OCI-M2 (cell line): ENCODE data around the gene MADCAM1.
"Not testable (repeated sequence)": the region's sequence is repeated elsewhere in the genome, so short reads cannot be mapped to it uniquely, and the experiment has no call there.

Experiments
- DNase-seq: peaks from one replicate; lab custom pipeline; 2025; ENCODE audit not compliant: unreplicated experiment; lab: John Stamatoyannopoulos, UW

Gene MADCAM1

GRCh38 chr19:496112-496665, at the start of gene MADCAM1:
MADCAM1 (plus strand) TSS chr19:496486; CDS start chr19:496500, 14 bp downstream.
- DNase-seq: no peak

DNA sequence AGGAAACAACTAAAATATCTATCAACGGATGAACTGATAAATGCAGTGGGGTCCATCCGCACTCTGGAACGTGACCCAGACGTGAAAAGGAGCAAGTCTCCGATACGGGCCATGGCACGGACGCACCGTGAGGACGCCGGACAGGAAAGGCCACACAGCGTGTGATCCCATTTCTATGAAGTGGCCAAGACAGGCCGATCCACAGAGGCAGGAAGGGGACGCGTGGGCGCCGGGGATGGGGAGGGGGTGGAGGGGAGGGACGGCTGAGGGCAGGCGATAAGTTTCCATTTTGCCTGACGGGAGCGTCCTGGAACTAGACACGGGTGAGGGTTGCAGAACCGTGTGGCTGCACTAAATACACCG, 49.2 kb upstream of the MADCAM1 start:
- DNase-seq: no peak

DNA sequence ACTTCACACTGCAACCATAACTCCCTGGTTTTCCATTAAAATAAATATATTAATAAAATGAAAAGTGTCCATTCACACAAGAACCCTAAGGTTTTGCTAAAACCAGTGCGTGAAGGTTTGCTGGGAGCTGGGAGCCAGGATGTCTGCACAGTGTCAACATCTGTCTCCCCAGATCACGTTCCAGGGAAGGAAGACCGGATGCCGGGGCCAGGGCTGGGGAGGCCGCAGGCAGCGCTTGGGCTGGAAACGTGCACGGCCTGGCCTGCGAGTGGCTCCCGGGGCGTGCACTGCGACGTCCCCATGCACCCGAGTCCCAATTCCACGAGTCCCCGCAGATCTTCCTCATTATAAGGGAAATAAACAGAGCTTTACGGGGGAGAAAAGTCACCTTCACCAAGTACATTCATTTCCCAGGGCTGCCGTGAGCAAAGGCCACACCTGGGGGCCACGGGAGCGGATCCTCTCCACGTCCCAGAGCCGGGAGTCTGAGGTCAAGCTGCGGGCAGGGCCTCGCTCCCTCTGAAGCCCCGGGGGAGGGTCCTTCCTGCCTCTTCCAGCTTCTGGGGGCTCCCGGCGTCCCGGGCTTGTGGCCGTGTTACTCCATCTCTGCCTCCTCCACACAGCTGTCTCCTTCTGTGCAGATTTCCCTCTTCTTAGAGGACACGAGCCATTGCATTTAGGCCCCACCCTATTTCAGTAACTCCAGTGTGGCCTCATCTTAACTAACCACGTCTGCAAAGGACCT, 48.3 kb upstream of the MADCAM1 start:
- DNase-seq: no peak

DNA sequence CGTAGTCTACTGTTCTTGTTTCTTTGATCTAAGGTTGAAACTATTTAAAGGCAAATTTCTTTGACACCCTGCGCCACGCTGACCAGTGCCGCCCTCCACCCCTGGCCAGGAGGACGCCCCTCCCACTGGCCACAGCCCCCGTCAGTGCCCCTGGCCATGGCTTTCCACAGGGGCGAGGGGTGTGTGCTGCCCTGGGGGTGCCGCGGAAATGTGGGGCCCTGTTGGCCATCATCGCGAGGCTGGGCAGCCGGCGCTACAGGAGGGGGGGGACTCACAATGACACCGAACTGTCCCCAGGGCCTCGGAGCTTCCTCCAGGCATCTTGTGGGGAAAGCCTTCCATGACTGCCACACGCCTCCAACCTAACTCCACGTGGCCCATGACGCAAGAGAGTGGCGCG, 46.4 kb upstream of the MADCAM1 start:
- no peak for DNase-seq

- DNase-seq: not testable (repeated sequence)
Measured at GRCh38 chr19:450912-451481, 45.3 kb upstream of the MADCAM1 start.

- DNase-seq: no peak
Measured at GRCh38 chr19:452829-453228, 43.5 kb upstream of the MADCAM1 start.

DNA sequence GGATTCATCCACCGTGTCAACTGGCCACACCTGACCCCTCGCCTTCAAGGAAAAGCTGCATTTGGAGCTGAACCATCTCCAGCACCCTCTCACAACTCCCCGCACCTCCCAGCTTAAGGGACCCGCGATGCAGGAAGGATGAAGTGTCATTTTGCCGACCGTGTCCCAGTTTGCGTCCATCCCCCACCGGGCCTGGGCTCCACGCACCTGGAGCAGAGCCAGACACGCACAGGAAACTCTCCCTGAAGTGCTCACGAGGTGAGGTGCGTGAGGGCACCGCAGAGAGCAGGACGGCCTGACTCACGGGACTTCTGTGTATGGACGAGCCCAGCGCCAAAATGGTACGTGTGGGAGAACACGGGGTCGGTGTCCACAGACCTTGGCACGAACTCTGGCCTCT, 42.7 kb upstream of the MADCAM1 start:
- DNase-seq: no peak

- no peak for DNase-seq
Measured at GRCh38 chr19:455031-455705, 41.1 kb upstream of the MADCAM1 start.

DNA sequence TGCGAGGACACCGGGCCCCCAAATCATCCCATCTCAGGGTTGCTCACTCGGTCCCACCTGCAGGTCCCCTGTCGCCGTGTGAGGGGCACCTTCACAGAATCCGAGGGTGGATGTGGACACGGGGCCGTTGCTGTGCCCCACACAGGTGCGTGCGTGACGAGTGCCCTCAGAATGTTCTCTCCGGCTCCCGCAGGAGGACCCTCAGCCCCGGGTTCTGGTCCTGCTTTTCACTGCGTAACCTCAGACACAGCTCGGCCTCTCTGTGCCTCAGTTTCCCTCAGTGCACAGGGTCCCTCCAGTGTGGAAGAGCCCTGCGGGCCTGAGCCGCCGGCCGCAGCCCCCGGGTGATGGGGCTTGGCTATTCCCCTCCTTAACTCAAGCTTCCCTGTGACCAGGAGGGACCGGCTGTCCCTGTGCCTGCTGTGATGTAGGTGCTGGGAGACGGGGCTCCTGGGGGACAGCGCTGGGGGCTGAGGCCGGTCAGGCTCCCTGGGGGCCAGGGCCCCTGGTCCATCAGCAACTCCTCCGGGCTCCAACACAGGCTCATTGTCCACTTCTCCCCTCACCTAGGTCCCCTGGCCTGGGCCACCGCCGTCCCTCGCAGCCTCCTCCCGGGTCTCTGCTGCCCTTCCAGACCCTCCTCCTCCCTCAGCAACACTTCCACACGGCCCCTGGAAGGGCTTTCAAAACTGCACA, 40.3 kb upstream of the MADCAM1 start:
- DNase-seq: no peak

DNA sequence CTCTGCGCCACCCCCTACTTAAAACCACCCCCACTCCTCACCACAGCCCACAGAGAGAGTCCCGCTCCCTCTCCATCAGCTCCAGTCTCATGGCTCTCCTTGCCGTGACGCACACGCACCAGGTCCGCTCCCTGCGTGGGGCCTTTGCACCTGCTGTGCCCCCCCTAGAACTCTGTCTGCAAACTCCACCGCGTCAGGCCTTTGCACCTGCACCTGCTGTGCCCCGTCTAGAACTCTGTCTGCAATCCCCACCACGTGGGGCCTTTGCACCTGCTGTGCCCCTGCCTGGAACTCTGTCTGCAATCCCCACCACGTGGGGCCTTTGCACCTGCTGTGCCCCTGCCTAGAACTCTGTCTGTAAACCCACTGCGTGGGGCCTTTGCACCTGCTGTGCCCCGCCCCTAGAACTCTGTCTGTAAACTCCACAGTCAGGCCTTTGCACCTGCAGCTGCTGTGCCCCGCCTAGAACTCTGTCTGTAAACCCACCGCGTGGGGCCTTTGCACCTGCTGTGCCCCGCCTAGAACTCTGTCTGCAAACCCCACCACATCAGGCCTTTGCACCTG, 39.7 kb upstream of the MADCAM1 start:
- no peak for DNase-seq

- no peak for DNase-seq
Measured at GRCh38 chr19:457636-458035, 38.6 kb upstream of the MADCAM1 start.

DNA sequence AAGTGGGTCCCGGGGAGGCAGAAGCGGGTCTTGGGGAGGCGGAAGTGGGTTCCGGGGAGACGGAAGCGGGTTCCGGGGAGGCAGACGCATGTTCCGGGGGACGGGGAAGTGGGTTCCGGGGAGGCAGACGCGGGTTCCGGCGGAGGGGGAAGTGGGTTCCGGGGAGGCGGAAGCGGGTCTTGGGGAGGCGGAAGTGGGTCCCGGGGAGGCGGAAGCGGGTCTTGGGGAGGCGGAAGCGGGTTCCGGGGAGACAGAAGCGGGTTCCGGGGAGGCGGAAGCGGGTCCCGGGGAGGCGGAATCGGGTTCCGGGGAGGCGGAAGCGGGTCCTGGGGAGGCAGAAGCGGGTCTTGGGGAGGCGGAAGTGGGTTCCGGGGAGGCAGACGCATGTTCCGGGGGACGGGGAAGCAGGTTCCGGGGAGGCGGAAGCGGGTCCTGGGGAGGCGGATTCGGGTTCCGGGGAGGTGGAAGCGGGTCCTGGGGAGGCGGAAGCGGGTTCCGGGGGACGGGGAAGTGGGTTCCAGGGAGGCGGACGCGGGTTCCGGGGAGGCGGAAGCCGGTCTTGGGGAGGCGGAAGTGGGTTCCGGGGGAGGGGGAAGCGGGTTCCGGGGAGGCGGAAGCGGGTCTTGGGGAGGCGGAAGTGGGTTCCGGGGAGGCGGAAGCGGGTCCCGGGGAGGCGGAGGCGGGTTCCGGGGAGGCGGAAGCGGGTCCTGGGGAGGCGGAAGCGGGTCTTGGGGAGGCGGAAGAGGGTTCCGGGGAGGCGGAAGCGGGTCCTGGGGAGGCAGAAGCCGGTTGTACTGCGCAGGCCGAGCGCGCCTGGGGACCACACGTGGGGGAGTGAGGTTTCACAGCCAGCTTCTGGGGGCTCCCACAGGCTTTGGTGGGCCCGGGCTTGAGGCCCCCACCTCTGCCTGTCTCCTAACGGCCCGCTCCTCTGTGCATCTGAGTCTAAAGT, 37.9 kb upstream of the MADCAM1 start:
- DNase-seq: no peak

DNA sequence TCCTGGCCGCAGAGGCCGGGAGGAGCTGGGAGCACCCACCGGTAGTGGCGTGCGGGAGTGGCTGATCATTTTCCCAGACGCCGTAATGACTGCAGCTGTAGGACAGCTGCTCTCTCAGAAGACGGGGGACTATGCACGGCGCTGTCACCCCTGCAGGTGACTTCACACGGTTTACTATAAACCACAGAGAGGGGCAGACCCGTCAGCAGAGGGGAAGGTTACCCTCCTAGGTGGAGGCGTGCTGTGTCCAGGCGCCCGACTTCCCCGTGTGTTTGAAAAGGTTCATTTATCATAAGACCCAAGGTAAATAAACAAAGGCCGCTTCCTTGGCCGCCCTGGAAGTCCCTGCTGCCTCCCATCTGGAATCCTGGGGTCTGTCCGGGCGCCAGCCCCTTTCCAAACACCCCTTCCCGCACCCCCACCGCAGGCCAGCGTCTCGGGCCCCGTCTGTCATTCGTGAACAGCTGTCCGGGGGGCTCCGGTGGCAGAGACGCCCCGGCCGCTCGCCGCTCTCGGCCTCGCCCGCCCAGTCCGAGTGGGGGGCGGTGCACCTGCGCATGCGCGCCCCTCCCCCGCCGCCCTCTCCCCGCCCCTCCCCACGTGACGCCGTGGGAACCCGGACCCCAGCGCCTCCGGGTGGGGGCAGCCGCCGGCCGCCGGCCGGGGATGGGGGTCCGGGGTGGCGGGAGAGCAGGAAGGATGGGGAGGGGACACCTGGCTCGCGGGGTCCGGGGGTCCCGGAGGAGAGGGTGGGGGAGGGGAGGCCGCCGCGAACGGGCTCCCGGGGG, 36.4 kb upstream of the MADCAM1 start:
- DNase-seq: no peak

DNA sequence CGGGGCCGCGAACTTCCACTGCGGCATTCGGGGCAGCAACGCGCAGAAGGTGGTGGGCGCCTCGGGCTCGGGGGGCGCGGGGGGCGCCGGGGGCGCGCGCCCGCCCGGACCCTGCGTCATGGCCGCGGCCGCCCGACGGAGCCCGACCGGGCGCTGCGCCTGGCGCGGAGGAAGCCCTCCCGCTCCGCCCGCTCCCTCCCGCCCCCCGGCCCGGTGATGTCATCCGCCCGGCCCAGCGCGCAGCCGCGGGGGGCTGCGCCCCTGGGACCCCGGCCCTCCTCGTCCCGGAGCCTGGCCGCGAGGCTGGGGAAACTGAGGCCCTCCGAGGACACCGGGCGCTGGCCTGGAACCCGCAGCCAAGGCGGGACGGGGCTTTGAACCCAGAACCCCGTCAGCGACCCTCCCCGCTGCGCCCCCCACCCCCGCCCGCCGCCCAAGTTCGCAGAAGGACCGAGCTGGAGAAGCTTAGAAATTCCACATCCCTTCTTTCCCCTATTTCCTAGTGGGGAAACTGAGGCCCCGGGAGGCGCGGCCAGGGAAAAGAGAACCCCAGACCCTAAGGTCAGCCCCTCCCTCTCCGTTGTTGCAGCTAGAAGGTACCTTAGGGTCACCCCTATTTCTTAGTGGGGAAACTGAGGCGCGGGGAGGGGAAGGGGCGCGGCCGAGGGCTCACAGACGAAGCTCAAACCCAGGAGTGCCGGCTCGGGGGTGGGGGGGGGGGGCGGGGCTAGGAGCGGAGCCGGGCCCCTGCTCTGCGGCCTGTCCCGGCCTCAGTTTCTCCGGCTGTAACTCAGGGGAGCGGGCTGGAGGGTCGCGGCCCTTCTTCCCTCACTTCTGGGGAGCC, 35.2 kb upstream of the MADCAM1 start, which contains the start of gene SHC2:
TSS of gene SHC2 (minus strand) at position 157 of the 844 bp plus-strand sequence. CDS start at position 120, 37 bp downstream.
- DNase-seq: no peak

DNA sequence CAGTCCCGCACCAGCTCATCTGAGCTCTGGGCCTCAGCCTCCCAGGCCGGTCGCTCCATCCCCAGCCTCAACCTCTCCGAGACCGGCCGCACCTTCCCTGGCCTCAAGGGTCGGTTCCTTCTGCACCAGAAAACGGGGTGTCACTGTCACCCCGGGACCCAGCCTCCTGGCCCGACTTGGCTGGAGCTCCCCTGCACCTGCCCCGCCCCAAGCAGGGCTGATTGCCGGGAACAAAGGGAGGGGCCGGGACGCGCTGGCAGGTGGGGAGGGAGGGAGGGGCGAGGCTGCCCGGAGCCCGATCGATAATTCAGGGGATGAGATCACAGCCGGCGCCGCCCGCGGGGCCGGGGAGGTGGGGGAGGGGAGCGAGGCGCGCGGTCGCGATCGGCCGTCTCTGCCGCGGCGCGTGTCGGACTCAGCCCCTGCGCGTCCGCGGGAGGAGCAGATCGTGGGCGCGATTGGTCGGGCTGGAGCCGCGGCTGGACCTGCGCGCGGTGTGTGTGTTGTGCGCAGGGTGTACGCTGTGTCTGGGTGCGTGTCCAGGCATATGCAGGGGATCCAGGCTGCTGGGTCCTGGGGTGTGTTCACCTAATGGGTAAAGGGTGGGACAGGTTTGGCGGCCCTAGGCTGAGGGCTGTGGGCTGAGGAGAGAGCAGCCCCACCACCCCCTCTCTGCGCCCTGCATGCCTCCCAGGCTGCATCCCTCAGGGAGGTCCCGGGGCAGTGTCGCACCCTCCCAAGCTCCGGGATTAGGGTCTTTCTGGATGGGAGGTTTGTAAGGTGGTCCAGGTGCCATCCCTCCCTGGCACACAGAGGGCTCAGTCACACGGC, 34.4 kb upstream of the MADCAM1 start:
- DNase-seq: no peak

GRCh38 chr19:463483-464207, 32.6 kb upstream of the MADCAM1 start:
- DNase-seq: no peak

- no peak for DNase-seq
Measured at GRCh38 chr19:464208-464545, 32.1 kb upstream of the MADCAM1 start.
